NCI-H82 (cell line): Measurements from ENCODE around the gene RRAS2.
A peak's percentile ranks its signal among the peaks of the same experiment; 100 is the strongest.
"Not testable (repeated sequence)": the region's sequence is repeated elsewhere in the genome, so short reads cannot be mapped to it uniquely, and the experiment has no call there.

Source experiments
- DNase-seq: peaks from one replicate; lab custom pipeline; 2025; lab: John Stamatoyannopoulos, UW

RRAS2 gene

GRCh38 chr11:14371249-14371648 lies 12.3 kb upstream of the RRAS2 start:
- no peak for DNase-seq

GRCh38 chr11:14370496-14370895 lies 11.5 kb upstream of the RRAS2 start:
- DNase-seq, result no peak

DNA sequence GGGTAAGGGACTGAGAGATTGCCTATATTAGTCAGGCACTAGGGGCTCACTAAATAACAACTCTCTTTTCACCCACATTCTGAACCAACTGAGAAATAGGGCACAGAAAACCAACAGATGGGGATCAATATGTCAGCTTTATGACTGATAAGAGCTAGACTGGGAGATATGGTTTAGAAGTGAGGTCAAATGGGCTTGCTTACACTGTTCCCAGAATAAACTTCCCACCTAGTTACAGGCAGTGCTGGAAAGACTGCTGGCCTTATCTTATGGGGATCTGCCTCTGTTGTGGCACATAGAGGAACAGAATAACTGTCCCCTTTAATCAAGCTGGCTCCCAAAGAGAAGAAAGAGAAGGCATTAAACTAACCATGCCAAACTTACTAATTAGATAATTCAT lies 10.6 kb upstream of the RRAS2 start:
- no peak for DNase-seq

DNA sequence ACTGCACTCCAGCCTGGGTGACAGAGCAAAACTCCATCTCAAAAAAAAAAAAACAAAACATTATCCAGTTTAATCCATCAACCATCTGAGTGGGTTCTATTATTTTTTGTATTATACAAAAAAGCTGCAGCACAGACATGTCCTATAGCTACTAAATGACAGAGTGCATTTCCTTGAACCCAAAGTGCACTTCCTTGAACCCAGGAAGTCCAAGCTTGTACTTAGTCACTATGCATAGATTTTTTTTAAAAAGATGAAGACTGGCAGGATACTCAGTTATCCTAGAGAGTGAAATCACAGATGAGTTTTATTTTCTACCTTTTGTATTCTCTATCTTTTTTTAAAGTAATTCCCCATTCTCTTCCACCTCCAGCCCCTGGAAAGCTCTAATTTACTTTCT lies 8.0 kb upstream of the RRAS2 start:
- DNase-seq, result no peak

DNA sequence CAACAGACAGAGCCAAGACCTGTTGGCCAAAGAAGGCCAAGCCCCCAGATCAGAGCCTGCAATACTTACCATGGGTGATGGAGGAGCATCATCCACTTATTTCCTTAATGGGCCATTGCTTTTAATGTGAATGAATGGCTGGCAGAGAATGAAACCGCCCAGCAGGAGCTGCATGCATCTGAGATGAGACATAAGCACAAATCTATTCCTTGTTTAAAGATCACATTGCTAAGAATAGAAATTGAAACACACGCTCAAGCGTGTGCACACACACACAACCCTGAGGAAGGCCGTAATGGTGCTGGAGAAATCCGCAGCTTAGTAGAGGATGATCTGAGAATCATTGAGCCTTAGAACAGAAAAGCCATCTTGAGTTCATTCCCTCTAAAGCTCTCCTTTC lies 5.3 kb upstream of the RRAS2 start:
- DNase-seq, result no peak

- no peak for DNase-seq
Measured at GRCh38 chr11:14362611-14363010, 3.6 kb upstream of the RRAS2 start.

DNA sequence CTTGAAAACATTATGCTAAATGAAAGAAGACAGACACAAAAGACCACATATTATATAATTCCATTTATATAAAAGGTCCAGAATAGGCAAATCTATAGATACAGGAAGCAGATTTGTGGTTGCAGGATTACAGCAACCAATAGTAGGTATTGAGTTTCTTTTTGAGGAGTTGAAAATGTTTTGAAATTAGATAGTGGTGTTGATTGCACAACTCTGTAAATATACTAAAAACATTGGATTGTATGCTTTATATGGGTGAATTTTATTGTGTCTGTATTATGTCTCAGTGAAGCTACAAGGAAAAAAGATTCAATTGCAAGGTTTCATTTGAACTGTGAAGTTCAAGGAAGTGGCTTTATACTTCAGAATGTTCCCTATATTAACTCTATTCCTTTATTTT lies 3.0 kb upstream of the RRAS2 start:
- no peak for DNase-seq

GRCh38 chr11:14360976-14361375 lies 2.0 kb upstream of the RRAS2 start:
- DNase-seq, result no peak

- DNase-seq, result no peak
Measured at GRCh38 chr11:14359501-14360031, 583 bp upstream of the RRAS2 start.

- peak; percentile 54 for DNase-seq
Measured at GRCh38 chr11:14357881-14358728, 878 bp downstream of the RRAS2 start.

GRCh38 chr11:14356342-14356741 lies 2.6 kb downstream of the RRAS2 start:
- no peak for DNase-seq

GRCh38 chr11:14354604-14355003 lies 4.4 kb downstream of the RRAS2 start:
- not testable (repeated sequence) for DNase-seq

- DNase-seq, result no peak
Measured at GRCh38 chr11:14350716-14351238, 8.2 kb downstream of the RRAS2 start.

DNA sequence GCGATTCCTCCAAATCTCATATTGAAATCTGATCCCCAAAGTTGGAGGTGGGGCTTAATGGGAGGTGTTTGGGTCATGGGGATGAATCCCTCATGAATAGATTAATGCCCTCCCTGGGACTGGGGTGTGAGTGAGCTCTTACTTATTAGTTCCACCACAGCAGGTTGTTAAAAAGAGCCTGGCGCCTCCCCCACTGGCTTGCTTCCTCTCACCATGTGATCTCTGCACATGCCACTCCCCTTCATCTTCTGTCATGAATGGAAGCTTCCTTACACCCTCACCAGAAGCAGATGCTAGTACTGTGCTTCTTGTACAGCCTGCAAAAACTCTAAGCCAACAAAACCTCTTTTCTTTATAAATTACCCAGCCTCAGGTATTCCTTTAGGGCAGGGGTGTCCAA lies 8.8 kb downstream of the RRAS2 start:
- DNase-seq, result no peak

DNA sequence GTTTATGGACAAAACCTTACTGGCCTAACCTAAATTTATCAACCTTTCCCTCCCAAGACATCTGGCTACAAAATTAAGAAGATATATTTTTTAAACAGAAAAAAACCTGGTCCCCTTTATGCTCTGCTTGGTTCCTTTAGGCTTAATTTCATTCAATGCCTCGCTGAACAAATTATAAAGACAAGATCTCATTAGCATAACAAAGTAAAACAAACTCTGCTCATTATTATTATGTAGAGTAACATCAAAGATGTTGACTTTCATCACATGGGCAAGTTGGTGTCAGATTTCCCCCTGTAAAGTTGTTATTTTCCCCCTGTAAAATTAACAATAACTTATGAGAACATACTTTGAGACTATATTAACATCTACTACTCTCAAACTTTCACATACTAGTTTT lies 11.0 kb downstream of the RRAS2 start:
- DNase-seq, result no peak

- no peak for DNase-seq
Measured at GRCh38 chr11:14347494-14347893, 11.5 kb downstream of the RRAS2 start.

- DNase-seq, result no peak
Measured at GRCh38 chr11:14346303-14346955, 12.6 kb downstream of the RRAS2 start.

DNA sequence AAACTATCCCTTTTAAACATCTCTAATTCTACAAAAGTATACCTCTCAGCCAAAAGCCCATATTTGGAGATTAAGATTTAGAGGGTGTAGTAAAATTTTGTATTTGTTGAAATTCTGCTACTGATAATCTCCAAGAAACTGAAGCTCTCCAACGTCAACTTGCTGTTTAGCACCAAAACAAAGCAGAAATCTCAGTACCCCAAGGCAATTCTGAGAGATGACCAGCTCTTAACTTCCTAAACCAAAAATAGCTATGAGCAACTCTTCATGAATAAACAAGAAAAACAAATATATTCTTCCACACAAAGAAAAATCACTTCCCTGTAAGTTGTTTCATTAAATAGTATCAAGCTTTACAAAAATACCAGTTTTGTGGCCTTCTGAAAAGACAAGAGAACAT lies 13.3 kb downstream of the RRAS2 start:
- DNase-seq, result no peak

- DNase-seq, result not testable (repeated sequence)
Measured at GRCh38 chr11:14345016-14345415, 14.0 kb downstream of the RRAS2 start.

- DNase-seq, result no peak
Measured at GRCh38 chr11:14342906-14343305, 16.1 kb downstream of the RRAS2 start.

- DNase-seq, result no peak
Measured at GRCh38 chr11:14341968-14342367, 17.0 kb downstream of the RRAS2 start.

GRCh38 chr11:14340721-14341120 lies 18.3 kb downstream of the RRAS2 start:
- DNase-seq, result no peak

DNA sequence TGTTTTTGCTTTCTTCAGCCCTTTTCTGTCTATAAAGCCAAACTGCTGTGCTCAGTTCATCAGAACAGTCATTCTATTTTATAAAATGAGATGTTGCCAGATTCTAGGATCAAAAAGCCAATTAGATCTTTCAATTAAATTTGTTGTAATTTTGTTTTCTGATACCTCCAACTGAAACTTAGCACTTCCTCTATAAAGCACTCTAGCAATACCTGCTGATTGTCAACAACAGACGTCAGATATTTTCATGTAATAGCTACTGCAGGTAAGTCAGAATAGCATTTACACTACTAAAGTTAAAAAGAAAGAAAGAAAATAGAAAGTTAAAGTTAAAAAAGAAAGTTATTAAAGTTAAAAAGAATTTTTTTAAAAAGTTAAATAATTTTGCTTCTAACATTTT lies 19.6 kb downstream of the RRAS2 start:
- DNase-seq, result no peak
